Skeletal muscle tissue (tissue), 4 donors: ENCODE data around the gene NPHS2. TPM values are rescaled to one million over a fixed set of nuclear protein-coding genes. Genes with fewer than 3 reads are reported as not detected.

Source experiments
- H3K27ac ChIP-seq: one replicate; pipeline ENCODE4 v1.7.0; 2013; ENCODE audit warnings: mild to moderate bottlenecking, low read depth, low read length, inconsistent platforms
- H3K27me3 ChIP-seq, 3 donors: one replicate each; pipeline ENCODE4 v1.7.0; 2013; ENCODE audit warnings: low read length in 3 of 3; ENCODE audit not compliant: control insufficient read depth in 3 of 3, insufficient read depth in 3 of 3
- H3K36me3 ChIP-seq, 3 donors: one replicate each; pipeline ENCODE4 v1.7.0; 2013; ENCODE audit warnings: low read length in 3 of 3; ENCODE audit not compliant: control insufficient read depth in 3 of 3, insufficient read depth in 3 of 3
- H3K4me1 ChIP-seq, 3 donors: one replicate each; pipeline ENCODE4 v1.7.0; 2013; ENCODE audit warnings: low read length in 3 of 3, mild to moderate bottlenecking in 3 of 3; ENCODE audit not compliant: control insufficient read depth in 3 of 3, insufficient read depth in 3 of 3
- H3K4me3 ChIP-seq, 3 donors: one replicate each; pipeline ENCODE4 v1.7.0; 2013; ENCODE audit warnings: low read length in 3 of 3
- H3K9ac ChIP-seq, 3 donors: one replicate each; pipeline ENCODE4 v1.7.0; 2013; ENCODE audit warnings: low read length in 3 of 3, mild to moderate bottlenecking in 3 of 3, moderate library complexity in 2 of 3, low read depth in 1 of 3
- H3K9me3 ChIP-seq, 3 donors: one replicate each; pipeline ENCODE4 v1.7.0; 2013; ENCODE audit warnings: low read length in 3 of 3; ENCODE audit not compliant: control insufficient read depth in 3 of 3
- total RNA-seq: library from RNA; depleted of rRNA; stranded (reverse); fragments of >200 nt; gene quantifications from one replicate; pipeline ENCODE4 v1.2.3, GENCODE V29; 2014
- donor health status: Osteomylitis.

NPHS2 gene
- not detected for total RNA-seq

GRCh38 chr1:179575497-179576314 lies at the start of gene NPHS2:
TSS of gene NPHS2 (minus strand) at chr1:179575948. CDS start at chr1:179575864, 84 bp downstream.
- Histone ChIP-seq H3K9ac (no peak within 1 kb of the TSS), H3K27me3 (peaks cover 23 to 34% (median 25%) of the 10 kb centered on the region in 3 donors), H3K36me3 (no peaks in the 10 kb centered on the region), H3K27ac (no peak within 1 kb of the TSS), H3K4me1 (no peaks in the 10 kb centered on the region), H3K9me3 (no peaks in the 10 kb centered on the region), H3K4me3 (no peak within 1 kb of the TSS)

- Histone ChIP-seq H3K9me3 (no peaks in the 10 kb centered on the region), H3K4me1 (no peaks in the 10 kb centered on the region), H3K27ac (no peak overlapping the region), H3K9ac (no peak overlapping the region), H3K27me3 (peaks cover 2 to 4% (median 3%) of the 10 kb centered on the region in 3 donors), H3K4me3 (no peak overlapping the region), H3K36me3 (no peaks in the 10 kb centered on the region)
Observed at GRCh38 chr1:179612361-179612760, 36.6 kb upstream of the NPHS2 start.

- Histone ChIP-seq H3K4me1 (no peaks in the 10 kb centered on the region), H3K9ac (no peak overlapping the region), H3K36me3 (no peaks in the 10 kb centered on the region), H3K9me3 (no peaks in the 10 kb centered on the region), H3K27me3 (no peaks in the 10 kb centered on the region), H3K27ac (no peak overlapping the region), H3K4me3 (no peak overlapping the region)
Observed at GRCh38 chr1:179601093-179601492, 25.3 kb upstream of the NPHS2 start.

- Histone ChIP-seq H3K4me3 (no peak overlapping the region), H3K9ac (no peak overlapping the region), H3K27ac (no peak overlapping the region)
Observed at GRCh38 chr1:179599623-179600249, 24.0 kb upstream of the NPHS2 start.

GRCh38 chr1:179598631-179599030 lies 22.9 kb upstream of the NPHS2 start:
- Histone ChIP-seq H3K27ac (no peak overlapping the region), H3K36me3 (no peaks in the 10 kb centered on the region), H3K4me3 (no peak overlapping the region), H3K4me1 (no peaks in the 10 kb centered on the region), H3K9me3 (no peaks in the 10 kb centered on the region), H3K27me3 (peaks cover 0 to 2% (median 0%) of the 10 kb centered on the region in 3 donors), H3K9ac (no peak overlapping the region)

More at GRCh38 chr1:179599623-179600249, 24.0 kb upstream of the NPHS2 start:
- H3K27me3 ChIP-seq = no peaks in the 10 kb centered on the region
- no peaks in the 10 kb centered on the region for H3K9me3 ChIP-seq
- no peaks in the 10 kb centered on the region for H3K4me1 ChIP-seq
- H3K36me3 ChIP-seq = no peaks in the 10 kb centered on the region

- no peak within 1 kb of the TSS for H3K9ac ChIP-seq
- H3K9me3 ChIP-seq = no peaks in the 10 kb centered on the region
- H3K36me3 ChIP-seq = no peaks in the 10 kb centered on the region
- no peak within 1 kb of the TSS for H3K4me3 ChIP-seq
- peaks cover 23 to 28% (median 27%) of the 10 kb centered on the region in 3 donors for H3K27me3 ChIP-seq
- no peaks in the 10 kb centered on the region for H3K4me1 ChIP-seq
- no peak within 1 kb of the TSS for H3K27ac ChIP-seq
Observed at GRCh38 chr1:179591592-179592580, 16.1 kb upstream of the NPHS2 start, which contains the start of gene TDRD5. TSS of gene TDRD5 (plus strand) at chr1:179591832. CDS start at chr1:179592616, 784 bp downstream.

- no peaks in the 10 kb centered on the region for H3K9me3 ChIP-seq
- H3K9ac ChIP-seq = no peak overlapping the region
- H3K27me3 ChIP-seq = peaks cover 26 to 31% (median 28%) of the 10 kb centered on the region in 3 donors
- H3K4me1 ChIP-seq = no peaks in the 10 kb centered on the region
- H3K36me3 ChIP-seq = no peaks in the 10 kb centered on the region
- no peak overlapping the region for H3K27ac ChIP-seq
- H3K4me3 ChIP-seq = no peak overlapping the region
Observed at GRCh38 chr1:179591253-179591591, 15.5 kb upstream of the NPHS2 start.

GRCh38 chr1:179590671-179591070 lies 14.9 kb upstream of the NPHS2 start:
- Histone ChIP-seq H3K4me3 (no peak overlapping the region), H3K9me3 (no peaks in the 10 kb centered on the region), H3K9ac (no peak overlapping the region), H3K4me1 (no peaks in the 10 kb centered on the region), H3K36me3 (no peaks in the 10 kb centered on the region), H3K27me3 (peaks cover 26 to 31% (median 28%) of the 10 kb centered on the region in 3 donors), H3K27ac (no peak overlapping the region)

GRCh38 chr1:179589509-179589908 lies 13.8 kb upstream of the NPHS2 start:
- Histone ChIP-seq H3K4me1 (no peaks in the 10 kb centered on the region), H3K36me3 (no peaks in the 10 kb centered on the region), H3K9me3 (no peaks in the 10 kb centered on the region), H3K4me3 (no peak overlapping the region), H3K9ac (no peak overlapping the region), H3K27me3 (peaks cover 26 to 31% (median 28%) of the 10 kb centered on the region in 3 donors), H3K27ac (no peak overlapping the region)
